GM21619 (cell line): ENCODE results near the gene TRIM45.
A peak's percentile ranks its signal among the peaks of the same experiment; 100 is the strongest.
"Not testable (repeated sequence)": the region's sequence is repeated elsewhere in the genome, so short reads cannot be mapped to it uniquely, and the experiment has no call there.

Experiments
- ATAC-seq: cut with Tn5 transposase; IDR thresholded peaks from one replicate; pipeline ENCODE4 v1.9.1; 2021; ENCODE audit not compliant: unreplicated experiment

Gene TRIM45

GRCh38 chr1:117121589-117122329, at the start of gene TRIM45:
TRIM45 (minus strand) TSS chr1:117121749; CDS start chr1:117121201, 548 bp downstream.
- peak; percentile 92 for ATAC-seq

GRCh38 chr1:117169871-117170596, 48.5 kb upstream of the TRIM45 start:
- no peak for ATAC-seq

DNA sequence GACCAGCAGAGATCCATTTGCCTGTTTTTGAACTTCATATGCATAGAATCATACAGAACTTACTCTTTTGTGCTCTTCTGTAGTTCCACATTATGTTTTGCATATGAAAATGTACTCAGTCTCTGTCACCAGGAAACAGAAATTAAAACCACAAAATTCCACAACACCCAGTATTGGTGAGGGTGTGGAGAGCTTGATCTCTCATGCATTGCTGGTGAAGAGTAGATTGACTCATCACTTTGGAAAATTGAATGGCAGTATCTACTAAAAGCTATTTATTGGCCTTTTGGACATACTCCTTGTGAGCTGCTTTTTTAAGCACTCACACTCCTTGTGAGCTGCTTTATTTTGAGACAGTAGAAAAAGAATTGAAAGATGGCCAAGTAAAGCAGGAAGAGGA, 45.9 kb upstream of the TRIM45 start:
- no peak for ATAC-seq

GRCh38 chr1:117166076-117166475, 44.5 kb upstream of the TRIM45 start:
- no peak for ATAC-seq

DNA sequence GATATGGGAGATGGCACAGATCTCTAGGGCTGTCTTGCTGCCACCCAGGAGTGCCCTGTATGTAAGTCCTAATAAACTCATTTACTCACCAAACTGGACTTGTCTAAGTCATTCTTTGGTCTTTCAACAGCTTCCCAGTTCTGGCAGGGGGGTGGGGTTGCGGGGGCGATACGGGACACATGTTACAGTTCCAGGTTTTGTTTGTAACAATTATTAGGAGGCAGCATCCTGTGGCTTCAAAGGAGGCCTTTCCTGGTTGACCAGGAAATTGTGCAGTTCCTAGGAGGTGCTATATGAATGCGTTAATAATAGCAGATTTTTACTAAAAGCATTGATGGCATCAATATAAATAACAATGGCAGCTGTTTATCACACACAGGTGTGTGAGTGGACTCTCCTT, 42.7 kb upstream of the TRIM45 start:
- no peak for ATAC-seq

DNA sequence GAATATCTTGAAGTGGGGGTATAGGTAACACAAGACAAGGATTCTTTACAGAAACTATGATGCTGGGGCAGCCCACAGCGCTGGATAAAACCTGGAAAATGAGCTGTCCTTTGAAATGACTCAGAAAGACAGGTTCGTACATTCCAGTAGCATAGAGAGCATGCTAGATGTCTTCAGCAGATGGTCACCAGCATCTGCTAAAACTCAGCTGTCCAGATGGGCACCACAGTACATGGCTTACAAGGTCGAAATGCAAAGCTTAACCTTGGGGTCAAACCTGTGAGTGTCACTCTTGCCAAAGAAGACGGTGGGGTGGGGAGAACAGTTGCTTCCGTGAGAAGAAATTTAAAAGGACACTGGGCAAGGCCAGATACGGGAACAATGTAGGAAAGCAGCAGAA, 41.3 kb upstream of the TRIM45 start:
- ATAC-seq, result no peak

- ATAC-seq, result no peak
Measured at GRCh38 chr1:117161887-117162286, 40.3 kb upstream of the TRIM45 start.

- ATAC-seq, result not testable (repeated sequence)
Measured at GRCh38 chr1:117151305-117151704, 29.8 kb upstream of the TRIM45 start.

DNA sequence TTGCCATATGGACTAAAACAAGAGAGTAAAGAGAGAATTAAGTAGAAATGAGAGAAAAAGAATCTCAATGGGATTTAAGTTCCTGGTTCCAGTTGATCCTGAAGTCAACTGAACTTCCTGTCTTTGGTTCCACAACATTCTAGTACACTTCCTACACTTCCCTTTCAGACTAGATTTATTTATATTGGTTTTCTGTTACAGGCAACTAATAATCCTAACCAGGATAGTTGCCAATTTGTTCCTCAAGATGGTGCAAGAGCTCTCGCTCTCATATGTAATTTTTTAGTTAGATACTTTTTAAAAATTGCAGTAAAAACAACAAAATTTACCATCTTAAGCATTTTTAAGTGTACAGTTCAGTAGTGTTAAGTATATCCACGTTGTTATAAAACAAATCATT, 28.8 kb upstream of the TRIM45 start:
- ATAC-seq, result no peak

GRCh38 chr1:117147856-117148588, 26.5 kb upstream of the TRIM45 start:
- no peak for ATAC-seq

GRCh38 chr1:117147341-117147831, 25.8 kb upstream of the TRIM45 start:
- ATAC-seq, result no peak

- ATAC-seq, result no peak
Measured at GRCh38 chr1:117146575-117147340, 25.2 kb upstream of the TRIM45 start.

GRCh38 chr1:117146072-117146471, 24.5 kb upstream of the TRIM45 start:
- no peak for ATAC-seq

- no peak for ATAC-seq
Measured at GRCh38 chr1:117143871-117144270, 22.3 kb upstream of the TRIM45 start.

GRCh38 chr1:117143172-117143571, 21.6 kb upstream of the TRIM45 start:
- ATAC-seq, result no peak

DNA sequence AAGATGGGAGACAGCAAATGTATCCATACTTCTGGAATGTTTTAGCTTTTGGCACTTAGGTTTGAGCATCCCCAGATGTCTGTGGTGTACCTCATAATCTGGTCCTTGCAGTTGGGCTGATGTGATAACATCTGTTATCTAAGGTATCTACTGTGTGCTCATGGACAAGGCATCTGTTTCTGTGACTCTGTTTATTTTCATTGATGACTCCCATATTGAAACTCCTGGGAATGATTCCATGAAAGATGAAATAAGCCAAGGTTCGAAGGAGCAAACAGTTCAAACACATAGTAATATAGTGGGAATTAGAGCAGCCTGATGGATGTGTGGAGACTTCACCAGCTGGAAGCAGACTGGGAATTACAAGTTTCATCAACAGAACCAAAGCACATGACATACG, 20.7 kb upstream of the TRIM45 start:
- no peak for ATAC-seq

DNA sequence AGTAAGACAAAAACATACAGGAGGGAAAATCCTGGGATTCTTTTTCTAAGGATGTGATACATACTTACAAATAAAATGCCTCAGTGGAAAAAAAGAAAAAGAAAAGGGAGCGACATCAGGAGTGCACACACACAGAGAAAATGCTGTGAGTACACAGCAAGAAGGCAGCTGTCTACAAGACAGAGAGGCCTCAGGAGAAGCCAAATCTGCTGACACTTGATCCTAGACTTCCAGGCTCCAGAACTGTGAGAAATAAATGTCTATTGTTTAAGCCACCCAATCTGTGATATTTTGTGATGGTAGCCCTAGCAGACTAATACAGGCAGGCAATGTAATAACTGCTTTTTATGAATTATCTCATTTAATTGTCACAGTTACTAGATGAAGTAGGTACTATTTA, 17.0 kb upstream of the TRIM45 start:
- no peak for ATAC-seq

GRCh38 chr1:117138106-117138505, 16.6 kb upstream of the TRIM45 start:
- ATAC-seq, result no peak

DNA sequence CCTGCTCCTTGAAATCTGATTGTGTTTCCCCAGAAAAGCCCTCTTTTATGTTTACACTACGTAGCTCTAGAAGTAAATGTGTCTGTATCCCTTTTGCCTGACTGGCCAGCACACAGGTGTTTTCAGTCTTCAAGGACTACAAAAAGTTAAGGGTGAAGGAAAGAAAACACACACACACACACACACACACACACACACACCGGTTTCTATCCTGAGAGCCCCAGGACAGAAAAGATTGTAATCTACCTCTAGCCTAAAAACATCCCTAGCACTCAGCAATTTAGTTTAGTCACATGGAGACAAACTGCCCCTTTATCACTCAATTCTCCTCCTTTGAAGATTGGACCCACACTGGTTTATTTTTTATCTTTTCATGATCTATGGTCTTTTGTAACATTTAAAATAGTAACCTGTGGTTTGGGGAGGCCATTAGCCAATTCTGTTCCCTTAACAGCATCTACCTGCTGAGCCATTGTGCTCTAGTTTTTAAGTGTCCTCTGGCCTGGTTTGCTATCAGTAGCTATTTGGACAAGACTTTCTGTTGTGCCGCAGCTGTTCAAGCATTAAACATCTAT, 15.8 kb upstream of the TRIM45 start:
- ATAC-seq, result no peak

GRCh38 chr1:117136749-117137148, 15.2 kb upstream of the TRIM45 start:
- no peak for ATAC-seq

- ATAC-seq, result no peak
Measured at GRCh38 chr1:117135329-117135728, 13.8 kb upstream of the TRIM45 start.
